KMS-11 (cell line): ENCODE results near the gene ARHGAP25.

ENCODE experiments used
- H2AFZ ChIP-seq: fragments of 200-600 bp; sonication (generic); 2 replicates; pipeline ENCODE4 v1.6.1; 2016; ENCODE audit warnings: antibody characterized with exemption, mixed run types, low read depth
- H3K27ac ChIP-seq: fragments of 200-600 bp; sonication (generic); 2 replicates; pipeline ENCODE4 v1.6.1; 2016; ENCODE audit warnings: mild to moderate bottlenecking, mixed run types
- H3K27me3 ChIP-seq: fragments of 200-600 bp; sonication (generic); 2 replicates; pipeline ENCODE4 v1.6.1; 2017; ENCODE audit warnings: mild to moderate bottlenecking, low read depth, mixed run types, moderate library complexity; ENCODE audit not compliant: insufficient read depth
- H3K36me3 ChIP-seq: fragments of 200-600 bp; sonication (generic); 2 replicates; pipeline ENCODE4 v1.6.1; 2017; ENCODE audit warnings: mild to moderate bottlenecking, mixed run types; ENCODE audit not compliant: insufficient read depth
- H3K4me1 ChIP-seq: fragments of 200-600 bp; sonication (generic); 2 replicates; pipeline ENCODE4 v1.6.1; 2016; ENCODE audit warnings: mild to moderate bottlenecking, low read depth, mixed run types; ENCODE audit not compliant: poor library complexity, severe bottlenecking
- H3K4me2 ChIP-seq: fragments of 200-600 bp; sonication (generic); 2 replicates; pipeline ENCODE4 v1.7.0; 2016; ENCODE audit warnings: mild to moderate bottlenecking, mixed run types
- H3K4me3 ChIP-seq: fragments of 200-600 bp; sonication (generic); IDR thresholded peaks from 2 replicates; pipeline ENCODE4 v1.6.1; 2017; ENCODE audit warnings: low read depth, low read length, mixed read lengths; ENCODE audit not compliant: insufficient read depth
- H3K79me2 ChIP-seq: fragments of 200-600 bp; sonication (generic); 2 replicates; pipeline ENCODE4 v1.6.1; 2016; ENCODE audit warnings: low read depth, mixed run types; ENCODE audit not compliant: insufficient read depth
- H3K9ac ChIP-seq: fragments of 200-600 bp; sonication (generic); 2 replicates; pipeline ENCODE4 v1.6.1; 2016; ENCODE audit warnings: mild to moderate bottlenecking, mixed run types
- H4K20me1 ChIP-seq: fragments of 200-600 bp; sonication (generic); 2 replicates; pipeline ENCODE4 v1.6.1; 2016; ENCODE audit warnings: mild to moderate bottlenecking, mixed run types; ENCODE audit not compliant: insufficient read depth
- CTCF ChIP-seq: fragments of 200-600 bp; sonication (generic); conservative IDR thresholded peaks from 2 replicates; pipeline ENCODE4 v1.6.1; 2017; ENCODE audit warnings: low read depth, mild to moderate bottlenecking, antibody characterized with exemption, low read length, moderate library complexity, mixed read lengths

ARHGAP25 gene

GRCh38 chr2:68862889-68863288 is 128.3 kb downstream of the ARHGAP25 start:
- Histone ChIP-seq H2AFZ (no peak overlapping the region), H3K4me2 (no peak overlapping the region), H3K79me2 (no peaks in the 10 kb centered on the region), H3K4me1 (peaks cover 4% of the 10 kb centered on the region), H4K20me1 (no peaks in the 10 kb centered on the region), H3K36me3 (no peaks in the 10 kb centered on the region), H3K27ac (no peak overlapping the region), H3K27me3 (no peaks in the 10 kb centered on the region), H3K9ac (no peak overlapping the region), H3K4me3 (no peak overlapping the region)
- no peak for TF ChIP-seq CTCF

GRCh38 chr2:68863996-68864395 is 129.4 kb downstream of the ARHGAP25 start:
- H3K4me3 ChIP-seq, result no peak overlapping the region
- no peaks in the 10 kb centered on the region for H3K36me3 ChIP-seq
- no peaks in the 10 kb centered on the region for H3K79me2 ChIP-seq
- H3K9ac ChIP-seq, result no peak overlapping the region
- no peak overlapping the region for H3K27ac ChIP-seq
- H2AFZ ChIP-seq, result no peak overlapping the region
- H3K4me2 ChIP-seq, result no peak overlapping the region
- TF ChIP-seq CTCF, result no peak
- no peaks in the 10 kb centered on the region for H3K27me3 ChIP-seq
- H3K4me1 ChIP-seq, result no peaks in the 10 kb centered on the region
- no peaks in the 10 kb centered on the region for H4K20me1 ChIP-seq

GRCh38 chr2:68865108-68865507 is 130.5 kb downstream of the ARHGAP25 start:
- H3K4me2 ChIP-seq, result no peak overlapping the region
- no peak overlapping the region for H3K27ac ChIP-seq
- no peak overlapping the region for H2AFZ ChIP-seq
- H3K79me2 ChIP-seq, result no peaks in the 10 kb centered on the region
- no peak for TF ChIP-seq CTCF
- no peaks in the 10 kb centered on the region for H3K27me3 ChIP-seq
- no peaks in the 10 kb centered on the region for H4K20me1 ChIP-seq
- no peaks in the 10 kb centered on the region for H3K36me3 ChIP-seq
- H3K4me1 ChIP-seq, result no peaks in the 10 kb centered on the region
- H3K9ac ChIP-seq, result no peak overlapping the region
- no peak overlapping the region for H3K4me3 ChIP-seq

GRCh38 chr2:68870215-68870614 is 135.6 kb downstream of the ARHGAP25 start:
- no peak overlapping the region for H3K4me2 ChIP-seq
- no peak overlapping the region for H3K27ac ChIP-seq
- no peak for TF ChIP-seq CTCF
- H2AFZ ChIP-seq, result no peak overlapping the region
- no peaks in the 10 kb centered on the region for H3K4me1 ChIP-seq
- H3K9ac ChIP-seq, result no peak overlapping the region
- H3K27me3 ChIP-seq, result no peaks in the 10 kb centered on the region
- H3K4me3 ChIP-seq, result no peak overlapping the region
- H3K79me2 ChIP-seq, result no peaks in the 10 kb centered on the region
- H4K20me1 ChIP-seq, result no peaks in the 10 kb centered on the region
- H3K36me3 ChIP-seq, result no peaks in the 10 kb centered on the region
